GM18867 (cell line): ENCODE data around the gene SUPT4H1.

Experiments
- ATAC-seq: cut with Tn5 transposase; IDR thresholded peaks from one replicate; pipeline ENCODE4 v1.9.1; 2021; ENCODE audit warnings: mild to moderate bottlenecking, moderate library complexity; ENCODE audit not compliant: unreplicated experiment

The SUPT4H1 gene

GRCh38 chr17:58308985-58309917, 42.8 kb downstream of the SUPT4H1 start:
- ATAC-seq = no peak

- no peak for ATAC-seq
Measured at GRCh38 chr17:58308173-58308984, 43.6 kb downstream of the SUPT4H1 start.

- ATAC-seq = no peak
Measured at GRCh38 chr17:58307468-58308172, 44.4 kb downstream of the SUPT4H1 start.

- no peak for ATAC-seq
Measured at GRCh38 chr17:58306131-58306951, 45.7 kb downstream of the SUPT4H1 start.

- ATAC-seq = no peak
Measured at GRCh38 chr17:58305626-58306025, 46.4 kb downstream of the SUPT4H1 start.

GRCh38 chr17:58304750-58305486, 47.1 kb downstream of the SUPT4H1 start:
- no peak for ATAC-seq

GRCh38 chr17:58303971-58304749, 47.8 kb downstream of the SUPT4H1 start:
- no peak for ATAC-seq

GRCh38 chr17:58302919-58303585, 48.9 kb downstream of the SUPT4H1 start:
- ATAC-seq = no peak

GRCh38 chr17:58302171-58302918, 49.7 kb downstream of the SUPT4H1 start:
- no peak for ATAC-seq

GRCh38 chr17:58301504-58302150, 50.4 kb downstream of the SUPT4H1 start:
- no peak for ATAC-seq

GRCh38 chr17:58300336-58300735, 51.7 kb downstream of the SUPT4H1 start:
- ATAC-seq = no peak
